Activated T-cell treated with anti-CD3 and anti-CD28 coated beads, Interleukin-2, amount 50 U/mL, for 48 hours (primary cell): Measurements from ENCODE around the gene LRRC74B.
"Not testable (repeated sequence)": the region's sequence is repeated elsewhere in the genome, so short reads cannot be mapped to it uniquely, and the experiment has no call there.

Experiments used
- DNase-seq, 2 experiments: peaks; one replicate each; pipeline ENCODE4 v3.0.0-alpha.2; 2020

Gene LRRC74B

GRCh38 chr22:21077884-21078508 lies 32.2 kb downstream of the LRRC74B start:
- no peak for DNase-seq

- DNase-seq = no peak
These were observed 33.2 kb downstream of the LRRC74B start for GRCh38 chr22:21078916-21079315.

- DNase-seq = no peak
These were observed 33.7 kb downstream of the LRRC74B start for GRCh38 chr22:21079493-21079892.

DNA sequence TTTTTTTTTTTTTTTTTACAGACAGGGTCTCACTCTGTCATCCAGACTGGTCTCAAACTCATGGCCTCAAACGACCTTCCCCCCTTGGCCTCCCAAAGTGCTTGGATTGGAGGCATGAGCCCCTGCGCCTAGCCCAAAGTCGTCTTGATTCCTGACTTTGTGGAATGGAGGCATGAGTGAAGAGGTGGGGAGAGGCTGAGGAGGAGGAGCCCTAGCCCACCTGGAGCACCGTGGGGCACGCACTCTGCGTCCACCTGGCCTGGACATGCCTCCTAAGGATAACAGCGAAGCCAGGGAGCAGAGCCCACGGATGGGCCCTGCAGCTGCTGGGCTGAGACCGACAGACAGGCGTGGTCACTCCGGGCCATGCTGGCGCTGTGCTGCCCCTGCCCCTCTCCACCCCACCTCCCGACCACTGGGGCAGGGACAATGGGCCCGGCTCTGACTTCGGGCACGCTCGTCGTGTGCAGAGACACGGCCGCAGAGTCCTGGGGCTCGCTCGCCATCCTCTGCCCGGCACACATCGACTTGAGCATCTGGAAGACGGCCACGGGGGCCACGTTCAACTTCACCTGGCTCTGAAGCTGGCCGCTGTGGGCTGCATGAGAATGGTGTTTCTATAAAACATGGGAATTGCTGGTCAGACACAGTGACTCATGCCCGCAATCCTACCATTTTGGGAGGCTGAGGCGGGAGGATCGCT lies 34.8 kb downstream of the LRRC74B start:
- no peak for DNase-seq

GRCh38 chr22:21082248-21082647 lies 36.5 kb downstream of the LRRC74B start:
- DNase-seq = no peak

DNA sequence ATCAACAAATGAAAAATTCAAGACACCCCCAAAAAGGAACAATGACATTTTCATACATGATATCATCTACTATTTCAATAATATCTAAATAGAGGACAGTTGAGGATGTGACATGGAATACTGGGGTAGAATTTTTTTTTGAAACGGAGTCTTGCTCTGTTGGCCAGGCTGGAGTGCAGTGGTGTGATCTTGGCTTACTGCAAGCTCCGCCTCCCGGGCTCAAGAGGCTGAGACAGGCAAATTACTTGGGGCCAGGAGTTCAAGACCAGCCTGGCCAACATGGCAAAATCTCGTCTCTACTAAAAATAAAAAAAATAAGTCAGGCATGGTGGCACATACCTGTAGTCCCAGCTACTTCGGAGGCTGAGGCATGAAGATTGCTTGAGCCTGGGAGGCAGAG lies 41.4 kb downstream of the LRRC74B start:
- DNase-seq = no peak

DNA sequence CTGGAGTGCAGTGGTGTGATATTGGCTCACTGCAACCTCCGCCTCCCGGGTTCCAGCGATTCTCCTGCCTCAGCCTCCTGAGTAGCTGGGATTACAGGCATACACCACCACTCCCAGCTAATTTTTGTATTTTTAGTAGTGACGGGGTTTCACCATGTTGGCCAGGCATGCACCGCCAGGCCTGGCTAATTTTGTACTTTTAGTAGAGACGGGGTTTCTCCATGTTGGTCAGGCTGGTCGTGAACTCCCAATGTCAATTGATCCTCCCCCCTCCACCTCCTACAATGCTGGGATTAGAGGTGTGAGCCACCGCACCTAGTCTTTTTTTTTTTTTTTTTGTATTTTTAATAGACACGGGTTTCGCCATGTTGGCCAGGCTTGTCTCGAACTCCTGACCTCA lies 42.2 kb downstream of the LRRC74B start:
- not testable (repeated sequence) for DNase-seq

DNA sequence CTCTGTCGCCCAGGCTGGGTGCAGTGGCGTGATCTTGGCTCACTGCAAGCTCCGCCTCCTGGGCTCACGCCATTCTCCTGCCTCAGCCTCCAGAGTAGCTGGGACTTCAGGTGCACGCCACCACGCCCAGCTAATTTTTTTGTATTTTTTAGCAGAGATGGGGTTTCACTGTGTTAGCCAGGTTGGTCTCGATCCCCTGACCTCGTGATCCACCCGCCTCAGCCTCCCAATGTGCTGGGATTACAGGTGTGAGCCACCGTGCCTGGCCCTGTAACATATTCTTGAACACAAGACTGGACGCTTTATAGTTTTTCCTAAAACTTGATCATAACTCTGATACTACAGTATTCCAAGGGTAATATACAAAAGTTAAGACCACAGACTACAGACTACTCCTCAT lies 45.5 kb downstream of the LRRC74B start:
- not testable (repeated sequence) for DNase-seq

DNA sequence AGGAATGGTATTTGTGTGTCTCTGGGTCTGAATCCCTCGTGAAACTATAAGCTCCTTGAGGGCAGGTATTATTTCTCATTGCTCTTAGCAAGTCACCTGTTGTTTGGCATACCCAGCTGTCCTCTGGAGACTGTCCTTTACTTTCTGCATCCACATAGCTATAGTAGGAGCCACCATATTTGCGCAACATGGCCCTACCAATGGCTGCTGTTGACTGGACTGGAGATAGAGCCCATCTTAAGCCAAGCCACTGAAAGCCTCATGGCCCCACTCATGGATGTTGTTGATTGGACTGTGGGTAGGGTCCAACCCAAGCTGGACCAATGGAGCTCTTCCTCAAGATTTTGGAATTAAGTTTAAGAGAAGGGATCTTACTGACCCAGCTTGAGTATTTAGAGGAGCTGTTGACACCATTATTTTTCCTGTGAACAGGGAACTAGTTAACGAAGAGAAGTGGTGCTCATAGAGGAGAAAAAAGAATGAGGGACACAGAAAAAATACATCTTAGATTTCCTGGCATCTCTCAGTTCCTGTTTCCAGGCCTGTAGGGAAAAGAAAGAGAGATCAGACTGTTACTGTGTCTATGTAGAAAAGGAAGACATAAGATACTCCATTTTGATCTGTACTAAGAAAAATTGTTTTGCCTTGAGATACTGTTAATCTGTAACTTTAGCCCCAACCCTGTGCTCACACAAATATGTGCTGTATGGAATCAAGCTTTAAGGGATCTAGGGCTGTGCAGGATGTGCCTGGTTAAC lies 47.2 kb downstream of the LRRC74B start:
- DNase-seq = no peak

DNA sequence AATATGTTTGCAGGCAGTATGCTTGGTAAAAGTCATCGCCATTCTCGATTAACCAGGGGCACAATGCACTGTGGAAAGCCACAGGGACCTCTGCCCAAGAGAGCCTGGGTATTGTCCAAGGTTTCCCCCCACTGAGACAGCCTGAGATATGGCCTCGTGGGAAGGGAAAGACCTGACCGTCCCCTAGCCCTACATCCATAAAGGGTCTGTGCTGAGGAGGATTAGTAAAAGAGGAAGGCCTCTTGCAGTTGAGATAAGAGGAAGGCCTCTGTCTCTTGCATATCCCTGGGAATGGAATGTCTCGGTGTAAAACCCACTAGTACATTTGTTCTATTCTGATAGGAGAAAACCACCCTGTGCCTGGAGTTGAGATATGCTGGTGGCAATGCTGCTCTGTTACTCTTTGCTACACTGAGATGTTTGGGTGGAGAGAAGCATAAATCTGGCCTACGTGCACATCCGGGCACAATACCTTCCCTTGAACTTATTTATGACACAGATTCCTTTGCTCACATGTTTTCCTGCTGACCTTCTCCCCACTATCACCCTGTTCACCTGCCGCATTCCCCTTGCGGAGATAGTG lies 47.9 kb downstream of the LRRC74B start:
- not testable (repeated sequence) for DNase-seq

DNA sequence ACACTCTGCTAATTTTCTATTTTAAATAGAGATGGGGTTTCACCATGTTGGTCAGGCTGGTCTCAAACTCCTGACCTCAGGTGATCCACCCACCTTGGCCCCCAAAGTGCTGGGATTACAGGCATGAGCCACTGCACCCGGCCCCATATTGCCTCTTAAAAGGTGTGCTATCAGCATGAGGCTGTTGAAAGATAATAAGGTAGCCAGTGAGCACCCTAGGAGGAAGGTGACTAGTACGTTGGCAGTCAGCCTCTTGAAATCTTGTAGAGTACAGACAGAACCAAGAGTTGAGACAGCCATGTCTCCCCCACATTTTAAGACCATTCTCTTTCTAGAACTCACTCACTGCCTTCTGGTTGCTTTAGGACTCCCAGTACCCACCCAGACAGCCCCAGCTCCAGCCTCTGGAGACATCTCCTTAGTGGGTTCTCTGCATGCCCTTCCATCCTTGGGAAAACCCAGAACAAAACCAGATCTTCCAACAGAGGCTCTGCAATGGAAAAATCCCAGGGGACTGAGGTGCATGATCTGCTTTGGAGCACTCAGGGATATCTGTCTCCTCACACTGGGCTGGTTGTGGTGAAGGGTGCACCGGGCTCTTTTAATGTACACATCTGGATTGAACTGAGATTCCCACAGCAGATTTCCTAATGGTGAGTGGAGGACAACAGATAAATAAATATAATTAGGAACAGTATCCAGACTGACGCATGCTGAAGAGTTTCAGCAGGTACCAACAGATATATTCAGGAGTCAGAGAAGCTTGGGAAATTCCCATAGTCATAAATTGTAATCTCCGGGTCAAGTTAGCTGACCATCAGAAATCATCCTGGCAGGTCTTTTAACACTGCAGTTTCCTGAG lies 49.4 kb downstream of the LRRC74B start:
- DNase-seq = no peak

- no peak for DNase-seq
These were observed 50.0 kb downstream of the LRRC74B start for GRCh38 chr22:21095773-21096107.

- not testable (repeated sequence) for DNase-seq
These were observed 51.1 kb downstream of the LRRC74B start for GRCh38 chr22:21096878-21097277.

GRCh38 chr22:21098099-21098671 lies 52.4 kb downstream of the LRRC74B start:
- DNase-seq = no peak

DNA sequence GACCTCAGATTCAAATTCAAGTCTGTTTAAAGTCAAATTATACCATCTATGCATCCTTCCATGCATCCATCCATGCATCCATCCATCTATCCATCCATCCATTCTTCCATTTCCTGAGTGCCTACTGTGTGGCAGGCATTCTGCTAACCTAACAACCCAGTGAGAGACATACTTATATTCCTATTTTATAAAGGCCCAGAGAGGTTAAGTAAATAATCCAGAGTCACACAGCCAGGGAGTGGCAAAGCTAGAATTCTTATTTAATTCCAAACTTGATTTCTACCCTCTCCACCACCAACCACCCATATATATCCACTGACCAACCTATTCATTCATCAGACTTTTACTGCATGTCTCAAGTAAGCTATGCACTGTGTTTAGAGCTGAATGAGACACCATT lies 53.8 kb downstream of the LRRC74B start:
- no peak for DNase-seq

DNA sequence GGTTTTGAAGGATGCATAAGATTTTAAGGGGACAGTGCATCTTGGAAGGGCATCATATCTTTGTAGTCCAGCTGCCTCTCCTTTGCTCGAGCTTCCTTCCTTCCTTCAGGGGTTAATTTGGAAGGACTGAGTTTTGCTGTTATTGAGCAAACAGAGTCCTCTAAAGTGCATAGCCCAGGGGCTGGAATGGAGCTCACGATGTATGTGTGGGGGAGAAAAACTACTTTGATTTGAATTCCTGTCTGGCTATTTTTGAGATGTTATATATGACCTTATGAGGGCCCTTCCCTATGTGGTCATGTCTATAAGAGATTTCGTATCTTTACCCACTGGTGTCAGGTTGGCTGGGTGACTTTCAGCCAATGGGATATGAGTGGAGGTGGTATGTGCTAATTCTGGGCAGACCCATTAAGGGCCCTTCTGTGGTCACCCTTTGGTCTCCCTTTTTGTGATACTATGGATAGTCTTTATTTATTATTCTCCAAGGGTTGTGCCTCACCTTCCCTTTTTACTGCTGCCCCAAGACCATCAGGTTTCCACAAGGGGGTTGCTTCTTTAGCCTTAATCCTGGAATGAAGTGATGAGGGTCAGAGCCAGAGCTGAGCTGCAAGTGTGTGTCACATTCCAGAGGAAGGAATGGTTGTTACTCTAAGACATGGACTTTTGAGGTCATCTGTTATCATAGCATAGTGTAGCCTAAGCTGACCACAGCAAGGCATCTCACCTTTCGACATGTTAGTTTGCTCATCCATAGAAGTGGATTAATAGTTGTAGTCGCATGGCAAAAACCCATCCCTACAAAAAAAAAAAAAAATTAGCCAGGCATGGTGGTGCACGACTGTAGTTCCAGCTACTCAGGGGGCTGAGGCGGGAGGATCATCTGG lies 54.6 kb downstream of the LRRC74B start:
- no peak for DNase-seq

DNA sequence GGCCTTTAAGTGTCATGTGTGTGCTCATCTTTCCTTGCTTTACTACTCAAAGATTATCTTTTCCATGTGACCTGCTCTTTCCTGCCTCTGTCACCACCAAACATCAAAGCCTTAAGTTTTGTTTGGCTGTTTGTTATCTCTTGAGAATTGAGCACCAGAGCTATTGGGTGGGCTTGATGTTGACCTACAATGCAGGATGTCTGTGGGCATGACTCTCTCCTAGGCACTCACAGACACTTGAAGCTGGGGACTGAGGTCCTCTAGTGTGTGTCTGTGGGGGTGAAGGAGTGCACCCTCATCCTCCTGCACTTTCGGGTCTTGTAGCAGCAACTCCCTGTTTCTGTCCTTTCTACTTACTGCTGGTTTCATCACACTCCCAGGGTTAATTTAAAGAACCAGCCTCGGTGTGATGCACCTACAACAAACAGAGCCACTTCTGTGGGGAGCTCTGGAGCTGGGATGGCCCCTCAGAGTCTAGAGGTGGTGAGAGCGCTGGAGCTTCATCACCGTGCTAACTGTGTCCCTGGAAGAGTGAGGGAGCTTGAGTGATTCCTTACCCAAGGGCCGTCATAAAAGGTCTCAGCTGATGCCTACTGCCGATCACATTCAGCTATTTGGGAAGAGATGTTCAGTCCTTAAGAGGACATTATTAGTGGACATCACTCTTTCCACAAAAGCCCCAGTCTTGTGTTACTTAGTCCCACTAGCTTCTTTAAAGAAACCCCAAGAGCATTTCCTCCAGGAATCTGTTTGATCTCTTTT lies 56.3 kb downstream of the LRRC74B start:
- DNase-seq = no peak

DNA sequence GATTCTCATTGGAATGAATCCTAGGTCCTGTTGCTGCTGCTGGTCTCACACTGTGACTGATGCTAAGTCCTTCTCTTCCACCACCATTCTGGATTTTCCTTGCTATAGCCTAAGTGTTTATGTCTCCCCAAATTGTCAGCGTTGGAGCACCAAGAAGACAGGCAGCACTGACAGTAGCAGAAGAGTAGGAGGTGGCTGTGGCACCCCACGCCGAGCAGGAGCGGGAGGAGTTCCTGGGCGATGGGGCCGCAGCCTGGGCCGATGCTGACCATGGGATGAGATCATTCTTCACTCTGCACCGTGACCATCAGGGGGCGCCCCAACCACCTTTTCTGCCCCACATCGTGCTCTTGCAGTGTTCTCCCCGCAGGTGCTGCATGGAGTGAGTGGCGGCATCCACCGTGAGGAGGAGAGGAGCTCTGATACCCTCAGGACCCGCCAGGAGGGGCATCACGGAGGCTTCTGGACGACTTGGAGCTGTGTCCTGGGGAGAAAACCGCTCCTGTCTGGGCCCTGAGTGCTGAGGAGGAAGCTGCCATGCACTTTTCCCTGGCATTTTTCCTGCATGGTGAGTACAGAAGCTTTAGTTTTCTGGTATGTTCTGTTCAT lies 57.0 kb downstream of the LRRC74B start:
- peak; percentile 89 to 90 for DNase-seq

DNA sequence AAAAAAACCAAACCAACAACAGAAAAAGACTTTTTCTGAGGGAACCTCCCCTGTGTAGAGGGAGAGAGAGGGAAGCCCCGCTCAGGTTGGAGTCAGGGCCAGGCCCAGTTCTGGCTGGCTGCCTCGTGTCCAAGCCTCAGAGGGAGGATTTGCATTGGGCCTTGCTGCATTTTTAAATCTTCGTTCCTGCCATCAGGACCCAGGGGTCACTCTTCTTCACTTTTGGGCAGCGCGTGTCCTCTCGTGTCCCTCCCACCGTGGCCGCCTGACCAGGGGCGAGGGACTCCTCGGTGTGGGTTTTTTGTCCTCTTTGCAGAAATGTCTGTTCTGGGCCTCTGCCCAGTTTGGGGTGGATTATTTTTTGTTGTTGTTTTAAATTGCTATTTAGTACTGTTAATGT lies 57.9 kb downstream of the LRRC74B start:
- DNase-seq = no peak

DNA sequence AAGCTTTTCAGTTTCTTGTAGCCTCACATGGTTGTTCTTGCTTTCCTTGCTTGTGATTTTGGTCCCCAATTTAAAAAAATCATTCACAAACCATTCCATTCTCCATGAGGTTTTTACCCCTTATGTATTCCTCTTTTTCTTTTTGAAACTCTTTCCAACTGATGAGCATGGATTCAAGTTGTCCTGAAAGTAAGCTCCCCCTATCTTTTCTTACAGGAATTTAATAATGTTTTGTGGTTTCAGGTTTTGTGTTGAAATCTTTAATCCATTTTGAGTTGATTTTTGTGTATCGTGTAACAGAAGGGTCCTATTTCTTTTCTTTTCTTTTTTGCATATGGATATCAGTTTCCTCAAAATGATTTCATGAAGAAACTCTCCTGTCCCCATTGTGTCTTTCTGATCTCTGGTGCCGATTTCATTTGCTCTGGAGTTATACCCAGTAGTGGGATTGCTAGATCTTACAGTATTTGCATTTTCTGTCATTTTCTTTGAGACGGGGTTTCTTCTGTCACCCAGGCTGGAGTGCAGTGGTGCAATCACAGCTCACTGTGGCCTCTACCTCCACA lies 58.5 kb downstream of the LRRC74B start:
- no peak for DNase-seq
